RWPE2 (cell line): ENCODE measurements around the gene VRK1.

Experiments used
- ATAC-seq: fragments of 200-7000 bp; cut with Tn5 transposase; 3 replicates; pipeline ENCODE4 v1.9.1; 2021; ENCODE audit warnings: low read depth
- DNase-seq: peaks from one replicate; pipeline ENCODE4 v3.0.0-alpha.2; 2020; ENCODE audit warnings: low spot score
- H3K27ac ChIP-seq: fragments of 450-650 bp; 2 replicates; pipeline ENCODE4 v1.5.1; 2017; ENCODE audit warnings: mild to moderate bottlenecking; ENCODE audit not compliant: poor library complexity, severe bottlenecking
- H3K27me3 ChIP-seq: fragments of 250-450 bp; sonication (Bioruptor Pico); 2 replicates; pipeline ENCODE4 v1.5.1; 2021; ENCODE audit warnings: mild to moderate bottlenecking, moderate library complexity; ENCODE audit not compliant: insufficient read depth, poor library complexity, severe bottlenecking
- H3K36me3 ChIP-seq: fragments of 250-450 bp; sonication (Bioruptor Pico); 2 replicates; pipeline ENCODE4 v1.5.1; 2020; ENCODE audit warnings: low read depth, mild to moderate bottlenecking, moderate library complexity
- H3K4me1 ChIP-seq: fragments of 250-450 bp; sonication (Bioruptor Pico); 2 replicates; pipeline ENCODE4 v1.5.1; 2021; ENCODE audit warnings: mild to moderate bottlenecking, moderate library complexity; ENCODE audit not compliant: insufficient read depth, poor library complexity, severe bottlenecking
- H3K4me3 ChIP-seq: fragments of 250-450 bp; sonication (Bioruptor Pico); 2 replicates; pipeline ENCODE4 v1.5.1; 2021; ENCODE audit warnings: mild to moderate bottlenecking, moderate library complexity; ENCODE audit not compliant: severe bottlenecking
- H3K9me3 ChIP-seq: fragments of 250-450 bp; sonication (Bioruptor Pico); 2 replicates; pipeline ENCODE4 v1.5.1; 2021; ENCODE audit warnings: mild to moderate bottlenecking, moderate library complexity; ENCODE audit not compliant: severe bottlenecking
- CTCF ChIP-seq: fragments of 450-650 bp; IDR thresholded peaks from one replicate; pipeline ENCODE4 v1.5.1; 2017; ENCODE audit warnings: mild to moderate bottlenecking, moderate library complexity; ENCODE audit not compliant: poor library complexity, severe bottlenecking

The VRK1 gene

GRCh38 chr14:96895658-96896271 lies 98.6 kb downstream of the VRK1 start:
- ATAC-seq (no peak), DNase-seq (no peak)
- no peak for TF ChIP-seq CTCF

DNA sequence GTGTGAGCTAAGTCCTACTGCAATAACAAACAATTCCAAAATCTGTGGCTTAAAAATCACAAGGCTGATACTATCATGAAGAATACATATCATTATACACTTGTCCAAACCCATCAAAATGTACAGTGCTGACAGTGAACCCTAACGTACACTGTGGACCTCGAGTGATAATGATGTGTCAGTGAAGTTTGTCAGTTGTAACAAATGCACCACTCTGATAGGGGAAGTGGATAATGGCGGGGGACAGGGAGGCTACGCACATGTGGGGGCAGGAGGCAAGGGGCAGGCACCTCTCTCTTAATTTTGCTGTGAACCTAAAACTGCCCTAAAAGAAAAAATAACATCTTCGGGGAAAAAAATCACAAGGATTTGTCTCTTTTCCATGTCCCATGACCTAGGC lies 100.0 kb downstream of the VRK1 start:
- ATAC-seq, result no peak

More at GRCh38 chr14:96895658-96896271, 98.6 kb downstream of the VRK1 start:
- no peak overlapping the region for H3K4me3 ChIP-seq
- no peak overlapping the region for H3K27ac ChIP-seq
- H3K27me3 ChIP-seq, result no peaks in the 10 kb centered on the region
- H3K4me1 ChIP-seq, result no peaks in the 10 kb centered on the region
- no peaks in the 10 kb centered on the region for H3K36me3 ChIP-seq
- no peaks in the 10 kb centered on the region for H3K9me3 ChIP-seq

GRCh38 chr14:96901227-96901626 lies 104.0 kb downstream of the VRK1 start:
- H3K4me1 ChIP-seq, result peaks cover 6% of the 10 kb centered on the region
- no peak overlapping the region for H3K4me3 ChIP-seq
- no peak for DNase-seq

More for the DNA sequence above, 100.0 kb downstream of the VRK1 start:
- no peak for DNase-seq
- TF ChIP-seq CTCF, result no peak
- Histone ChIP-seq H3K4me3 (no peak overlapping the region), H3K36me3 (no peaks in the 10 kb centered on the region), H3K9me3 (no peaks in the 10 kb centered on the region), H3K4me1 (no peaks in the 10 kb centered on the region), H3K27ac (no peak overlapping the region), H3K27me3 (no peaks in the 10 kb centered on the region)

GRCh38 chr14:96902004-96902403 lies 104.8 kb downstream of the VRK1 start:
- ATAC-seq (no peak), DNase-seq (no peak)
- no peak for TF ChIP-seq CTCF
- Histone ChIP-seq H3K4me3 (no peak overlapping the region), H3K27me3 (no peaks in the 10 kb centered on the region), H3K27ac (no peak overlapping the region), H3K9me3 (no peaks in the 10 kb centered on the region), H3K4me1 (peaks cover 6% of the 10 kb centered on the region), H3K36me3 (no peaks in the 10 kb centered on the region)

More at GRCh38 chr14:96901227-96901626, 104.0 kb downstream of the VRK1 start:
- Histone ChIP-seq H3K36me3 (no peaks in the 10 kb centered on the region), H3K27me3 (no peaks in the 10 kb centered on the region), H3K9me3 (no peaks in the 10 kb centered on the region), H3K27ac (no peak overlapping the region)
- TF ChIP-seq CTCF, result no peak
- no peak for ATAC-seq

DNA sequence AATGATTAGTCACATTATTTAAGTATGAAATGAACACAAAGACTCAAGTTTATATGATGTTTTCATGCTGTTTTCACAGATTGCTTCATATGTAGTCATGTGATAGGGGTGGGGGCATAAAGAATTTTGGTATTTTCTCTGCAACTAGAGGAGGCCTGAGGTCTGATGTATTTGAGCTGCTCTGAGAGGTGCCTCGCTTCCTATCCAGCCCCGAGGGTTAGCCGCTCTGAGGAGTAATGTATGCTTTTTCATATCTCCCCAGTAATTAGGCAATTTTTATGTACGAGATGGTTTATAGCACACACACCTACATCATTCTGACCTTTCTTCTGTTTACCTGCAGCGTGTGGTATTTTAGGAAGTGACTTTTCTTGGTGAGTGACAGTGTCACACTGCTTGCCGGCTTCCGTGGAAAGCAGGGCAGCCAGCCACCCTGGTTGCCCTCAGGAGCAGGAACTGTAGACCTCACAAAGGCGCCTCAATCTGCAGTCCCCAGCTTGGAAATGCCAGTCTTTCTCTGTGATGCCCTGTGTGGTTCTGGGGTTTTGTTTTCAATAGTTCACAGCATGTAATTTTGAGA lies 106.4 kb downstream of the VRK1 start:
- H3K36me3 ChIP-seq, result no peaks in the 10 kb centered on the region
- H3K9me3 ChIP-seq, result no peaks in the 10 kb centered on the region
- DNase-seq, result no peak
- H3K4me1 ChIP-seq, result peaks cover 6% of the 10 kb centered on the region
- H3K27ac ChIP-seq, result no peak overlapping the region
- ATAC-seq, result no peak; the same call in 2 of the 3 replicates
- H3K4me3 ChIP-seq, result no peak overlapping the region
- H3K27me3 ChIP-seq, result no peaks in the 10 kb centered on the region
- no peak for TF ChIP-seq CTCF
